Measurements from ENCODE around the gene TBC1D5. TPM values are rescaled to one million over a fixed set of nuclear protein-coding genes. Genes with fewer than 3 reads are reported as not detected.

The TBC1D5 gene
- total and polyA plus RNA-seq, 8 donors = 47.4 to 74.8 (median 55.3) TPM

DNA sequence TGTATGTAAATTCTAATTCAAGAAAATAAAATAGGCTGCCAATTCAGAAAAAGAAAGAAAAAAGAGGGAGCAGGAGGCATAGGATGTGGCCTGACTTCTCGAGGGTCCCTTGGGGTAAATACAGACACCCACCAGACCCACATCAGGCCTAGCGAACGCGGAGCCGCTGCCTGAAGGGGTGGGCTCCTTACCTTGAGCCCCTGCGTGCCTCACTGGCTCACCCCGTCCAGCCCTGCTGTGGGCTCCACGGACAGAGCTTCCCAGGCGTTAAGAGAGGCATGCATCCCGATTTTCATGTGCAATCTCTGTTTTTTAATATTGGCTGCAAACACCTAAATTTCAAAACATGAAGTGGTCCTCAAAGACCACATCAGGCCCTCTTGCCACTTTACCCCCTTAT, 599.9 kb downstream of the TBC1D5 start:
- TF ChIP-seq, protein P1, sequence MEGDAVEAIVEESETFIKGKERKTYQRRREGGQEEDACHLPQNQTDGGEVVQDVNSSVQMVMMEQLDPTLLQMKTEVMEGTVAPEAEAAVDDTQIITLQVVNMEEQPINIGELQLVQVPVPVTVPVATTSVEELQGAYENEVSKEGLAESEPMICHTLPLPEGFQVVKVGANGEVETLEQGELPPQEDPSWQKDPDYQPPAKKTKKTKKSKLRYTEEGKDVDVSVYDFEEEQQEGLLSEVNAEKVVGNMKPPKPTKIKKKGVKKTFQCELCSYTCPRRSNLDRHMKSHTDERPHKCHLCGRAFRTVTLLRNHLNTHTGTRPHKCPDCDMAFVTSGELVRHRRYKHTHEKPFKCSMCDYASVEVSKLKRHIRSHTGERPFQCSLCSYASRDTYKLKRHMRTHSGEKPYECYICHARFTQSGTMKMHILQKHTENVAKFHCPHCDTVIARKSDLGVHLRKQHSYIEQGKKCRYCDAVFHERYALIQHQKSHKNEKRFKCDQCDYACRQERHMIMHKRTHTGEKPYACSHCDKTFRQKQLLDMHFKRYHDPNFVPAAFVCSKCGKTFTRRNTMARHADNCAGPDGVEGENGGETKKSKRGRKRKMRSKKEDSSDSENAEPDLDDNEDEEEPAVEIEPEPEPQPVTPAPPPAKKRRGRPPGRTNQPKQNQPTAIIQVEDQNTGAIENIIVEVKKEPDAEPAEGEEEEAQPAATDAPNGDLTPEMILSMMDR (IDR thresholded peaks at IDR 0.05) = no peak
- H3K9me3 ChIP-seq = no peaks in the 10 kb centered on the region
- no peak overlapping the region for H3K4me3 ChIP-seq
- H3K4me1 ChIP-seq = no peaks in the 10 kb centered on the region
- H3K27me3 ChIP-seq = no peaks in the 10 kb centered on the region
- H3K36me3 ChIP-seq = no peaks in the 10 kb centered on the region
- DNase-seq = no peak
- intact Hi-C loops (cut with DNase I) = no loop called here
- ATAC-seq = no peak
- no peak overlapping the region for H3K27ac ChIP-seq

DNA sequence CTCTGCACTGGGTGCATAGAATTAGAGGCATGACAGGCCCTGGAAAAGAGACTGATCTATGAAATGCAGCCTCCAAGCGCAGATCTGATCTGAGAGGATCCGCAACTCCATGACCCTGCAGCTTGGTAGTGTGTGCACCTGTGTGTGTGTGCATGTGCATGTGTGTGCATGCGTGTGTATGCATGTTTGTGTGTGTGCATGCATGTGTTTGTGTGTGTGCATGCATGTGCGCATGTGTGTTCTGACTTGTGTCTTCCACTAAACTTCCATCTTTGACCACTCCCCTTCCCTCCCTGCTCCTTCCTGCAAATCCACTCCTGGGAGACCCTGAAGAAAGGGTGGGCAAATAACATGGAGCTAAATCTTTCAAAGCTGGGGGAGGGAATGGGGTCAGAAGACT, 600.7 kb downstream of the TBC1D5 start:
- ATAC-seq = no peak
- H3K27ac ChIP-seq = no peak overlapping the region
- no peaks in the 10 kb centered on the region for H3K4me1 ChIP-seq
- intact Hi-C loops (cut with DNase I) = no loop called here
- H3K36me3 ChIP-seq = no peaks in the 10 kb centered on the region
- H3K9me3 ChIP-seq = no peaks in the 10 kb centered on the region
- DNase-seq = no peak
- H3K4me3 ChIP-seq = no peak overlapping the region
- H3K27me3 ChIP-seq = no peaks in the 10 kb centered on the region
- TF ChIP-seq, protein P1 (IDR thresholded peaks at IDR 0.05) = no peak

DNA sequence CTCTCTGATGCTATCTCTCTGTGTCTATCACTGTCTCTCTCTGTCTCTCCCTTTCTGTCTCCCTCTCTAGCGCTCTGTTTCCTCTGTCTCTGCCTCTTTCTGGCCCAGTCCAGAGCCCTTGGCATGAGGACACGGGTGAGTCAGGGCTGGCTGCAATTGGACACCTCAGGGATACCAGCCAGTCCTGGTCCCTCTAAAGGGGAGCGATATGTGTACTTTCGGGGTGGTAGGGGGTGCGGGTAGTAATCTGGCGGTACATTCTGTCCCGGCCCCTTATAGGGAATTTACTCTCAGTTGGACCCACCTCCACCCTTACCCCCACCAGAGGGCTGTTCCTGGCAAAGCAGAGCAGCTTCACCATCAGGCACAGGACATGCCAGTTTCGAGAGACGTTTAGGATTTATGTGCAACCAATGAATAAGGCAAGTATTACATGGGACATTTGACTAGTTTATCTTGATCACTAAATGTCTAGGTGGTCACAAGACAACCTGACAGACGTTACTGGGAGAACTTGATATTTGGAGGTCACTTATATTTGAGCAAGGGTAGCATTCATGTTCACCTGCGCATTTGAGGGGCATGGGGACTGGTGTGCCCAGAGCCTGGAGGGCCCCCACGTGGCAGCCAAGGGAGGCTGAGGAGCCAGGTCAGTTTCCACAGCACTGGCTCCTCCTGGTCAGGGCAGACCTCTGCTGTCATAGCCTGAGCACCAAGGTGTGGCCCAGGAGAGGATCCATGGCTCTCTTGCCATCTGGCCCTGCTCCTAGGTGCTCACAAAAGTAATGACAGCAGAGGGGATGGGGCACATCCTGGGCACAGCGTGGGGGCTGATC, 601.5 kb downstream of the TBC1D5 start:
- no peak for ATAC-seq

DNA sequence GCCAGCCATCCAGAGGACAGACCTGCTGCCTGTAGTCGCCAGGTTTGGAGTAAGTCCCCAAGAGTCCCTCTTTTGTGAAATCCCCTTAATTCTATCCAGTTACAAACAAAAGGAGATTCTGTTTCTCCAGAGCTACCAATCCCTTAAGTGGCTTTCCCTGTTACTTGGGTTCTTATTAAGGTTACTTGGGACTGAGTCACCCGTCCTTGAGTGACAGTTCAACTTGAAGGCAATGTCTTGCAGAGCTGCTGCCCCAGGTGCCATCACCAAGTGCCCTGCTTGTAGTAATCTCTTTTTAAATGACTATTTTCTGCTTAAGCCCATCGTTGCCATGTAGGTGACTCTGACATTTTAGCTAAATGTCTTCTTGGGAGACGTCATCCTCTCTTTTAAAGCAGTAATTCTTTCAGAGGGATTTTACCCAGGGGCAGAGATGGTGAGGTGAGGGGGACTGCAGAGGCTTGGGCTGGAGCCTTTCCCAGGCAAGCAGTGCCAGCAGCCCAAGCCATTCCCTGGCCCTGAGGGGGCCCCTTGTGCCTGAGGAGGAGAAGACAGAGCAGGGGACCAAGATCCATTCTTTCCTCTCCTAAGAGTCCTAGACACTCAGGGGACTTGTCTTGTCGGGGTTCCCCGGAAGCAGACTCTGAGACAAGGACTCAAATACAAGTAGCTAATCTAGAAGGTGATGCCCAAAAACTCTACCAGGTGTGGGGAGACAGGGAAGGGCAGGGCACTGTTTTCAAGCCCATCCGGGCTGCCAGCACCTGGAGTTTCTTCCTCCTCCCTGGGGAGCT, 604.0 kb downstream of the TBC1D5 start:
- TF ChIP-seq, protein P1 (IDR thresholded peaks at IDR 0.05) = no peak
- intact Hi-C loops (cut with DNase I) = no loop called here

More for the DNA sequence above, 601.5 kb downstream of the TBC1D5 start:
- TF ChIP-seq, protein P1 (IDR thresholded peaks at IDR 0.05) = no peak
- no peak overlapping the region for H3K4me3 ChIP-seq
- H3K9me3 ChIP-seq = no peaks in the 10 kb centered on the region
- no peaks in the 10 kb centered on the region for H3K4me1 ChIP-seq
- intact Hi-C loops (cut with DNase I) = no loop called here
- no peak overlapping the region for H3K27ac ChIP-seq
- DNase-seq = no peak
- H3K27me3 ChIP-seq = no peaks in the 10 kb centered on the region
- no peaks in the 10 kb centered on the region for H3K36me3 ChIP-seq

DNA sequence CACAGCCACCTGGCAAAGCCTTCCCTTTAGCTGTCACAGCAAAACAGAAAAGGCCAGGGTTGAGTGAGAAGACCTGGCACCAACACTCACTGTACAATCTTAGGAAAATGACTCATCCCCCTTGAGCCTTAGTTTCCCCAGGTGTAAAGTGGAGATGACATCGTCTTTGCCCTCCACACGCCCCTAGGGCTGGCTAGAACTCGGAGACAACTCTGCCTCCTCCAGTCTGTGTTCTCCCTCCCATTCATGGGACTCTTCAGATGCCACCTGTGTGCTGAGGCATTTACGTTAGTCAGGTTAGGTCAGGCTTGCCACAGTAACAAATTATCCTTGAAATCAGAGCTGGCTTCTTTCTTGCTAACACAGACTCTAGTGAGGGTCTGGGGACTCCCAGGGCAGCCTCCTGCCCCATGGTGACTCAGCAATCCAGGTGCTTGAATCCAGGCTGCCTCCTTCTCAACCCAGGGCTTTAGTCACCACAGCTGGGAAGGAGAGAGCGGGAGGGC, 605.1 kb downstream of the TBC1D5 start:
- no peak for ATAC-seq

More for the DNA sequence above, 604.0 kb downstream of the TBC1D5 start:
- no peaks in the 10 kb centered on the region for H3K27me3 ChIP-seq
- no peaks in the 10 kb centered on the region for H3K36me3 ChIP-seq
- ATAC-seq (no peak), DNase-seq (no peak)
- H3K9me3 ChIP-seq = no peaks in the 10 kb centered on the region
- H3K27ac ChIP-seq = no peak overlapping the region
- no peak overlapping the region for H3K4me3 ChIP-seq
- H3K4me1 ChIP-seq = no peaks in the 10 kb centered on the region

More for the DNA sequence above, 605.1 kb downstream of the TBC1D5 start:
- no peak overlapping the region for H3K4me3 ChIP-seq
- no peaks in the 10 kb centered on the region for H3K27me3 ChIP-seq
- no peaks in the 10 kb centered on the region for H3K9me3 ChIP-seq
- TF ChIP-seq, protein P1 (IDR thresholded peaks at IDR 0.05) = no peak
- no peak for DNase-seq
- H3K27ac ChIP-seq = no peak overlapping the region
- no peaks in the 10 kb centered on the region for H3K36me3 ChIP-seq
- H3K4me1 ChIP-seq = no peaks in the 10 kb centered on the region
- intact Hi-C loops (cut with DNase I) = no loop called here
